NCI-H2196 treated with DMSO at 0.1 percent for 48 hours (cell line): Measurements from ENCODE around the gene ZBTB7B.

Source experiments
- DNase-seq: peaks from one replicate; lab custom pipeline; 2025; ENCODE audit not compliant: unreplicated experiment; lab: John Stamatoyannopoulos, UW

The ZBTB7B gene

GRCh38 chr1:155003766-155004351 is 1.3 kb downstream of the ZBTB7B start:
- peak; percentile 34 for DNase-seq

GRCh38 chr1:155004352-155005075 is 1.9 kb downstream of the ZBTB7B start:
- no peak for DNase-seq

GRCh38 chr1:155005076-155006011 is 2.7 kb downstream of the ZBTB7B start:
- no peak for DNase-seq

GRCh38 chr1:155006601-155007101 is 4.0 kb downstream of the ZBTB7B start:
- DNase-seq: no peak

- no peak for DNase-seq
These were observed 4.7 kb downstream of the ZBTB7B start for GRCh38 chr1:155007251-155007828.

GRCh38 chr1:155008015-155008941 is 5.7 kb downstream of the ZBTB7B start:
- DNase-seq: no peak

- DNase-seq: no peak
These were observed 6.7 kb downstream of the ZBTB7B start for GRCh38 chr1:155009221-155009711.

- no peak for DNase-seq
These were observed 7.1 kb downstream of the ZBTB7B start for GRCh38 chr1:155009742-155010141.

GRCh38 chr1:155010211-155010918 is 7.8 kb downstream of the ZBTB7B start:
- DNase-seq: no peak

- DNase-seq: no peak
These were observed 8.4 kb downstream of the ZBTB7B start for GRCh38 chr1:155011004-155011416.

GRCh38 chr1:155011437-155012025 is 8.9 kb downstream of the ZBTB7B start:
- no peak for DNase-seq

GRCh38 chr1:155012026-155012546 is 9.5 kb downstream of the ZBTB7B start:
- peak; percentile 85 for DNase-seq

GRCh38 chr1:155012776-155013602 is 10.4 kb downstream of the ZBTB7B start:
- no peak for DNase-seq

GRCh38 chr1:155013632-155014031 is 11.0 kb downstream of the ZBTB7B start:
- DNase-seq: no peak

- DNase-seq: no peak
These were observed 12.3 kb downstream of the ZBTB7B start for GRCh38 chr1:155014709-155015508.

GRCh38 chr1:155015527-155016230 is 13.1 kb downstream of the ZBTB7B start:
- DNase-seq: no peak
